ENCODE measurements around the gene TEX54.

DNA sequence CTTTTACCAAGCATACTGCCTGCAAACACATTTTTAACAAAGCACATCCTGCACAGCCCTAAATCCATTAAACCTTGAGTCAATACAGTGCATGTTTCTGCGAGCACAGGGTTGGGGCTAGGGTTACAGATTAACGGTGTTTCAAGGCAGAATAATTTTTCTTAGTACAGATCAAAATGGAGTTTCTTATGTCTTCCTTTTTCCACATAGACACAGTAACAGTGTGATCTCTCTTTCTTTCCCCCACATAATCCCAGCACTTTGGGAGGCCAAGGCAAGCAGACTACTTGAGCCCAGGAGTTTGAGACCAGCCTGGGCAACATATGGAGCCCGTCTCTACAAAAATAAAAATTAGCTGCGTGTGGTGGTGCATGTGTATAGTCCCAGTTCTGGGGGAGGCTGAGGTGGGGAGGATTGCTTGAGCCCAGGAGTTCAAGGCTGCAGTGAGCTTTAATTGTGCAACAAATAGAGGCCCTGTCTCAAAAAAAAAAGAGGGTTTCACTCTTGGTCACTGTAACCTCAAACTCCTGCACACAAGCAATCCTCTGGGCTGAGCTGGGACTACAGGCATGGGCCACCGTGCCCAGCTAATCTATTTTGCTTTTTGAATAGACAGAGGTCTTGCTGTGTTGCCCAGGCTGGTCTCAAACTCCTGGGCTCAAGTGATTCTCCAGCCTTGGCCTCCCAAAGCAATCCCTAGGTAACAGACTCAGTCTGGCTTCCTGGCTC is 28.4 kb upstream of the TEX54 start:
- no peak for TF ChIP-seq POLR2A (IDR thresholded peaks at IDR 0.05)
- no peak for TF ChIP-seq CTCF (IDR thresholded peaks at IDR 0.05)
